Measurements from ENCODE around the gene SPZ1. TPM values are rescaled to one million over a fixed set of nuclear protein-coding genes. Genes with fewer than 3 reads are reported as not detected.
A peak's percentile ranks its signal among the peaks of the same experiment; 100 is the strongest.
"Not testable (repeated sequence)": the region's sequence is repeated elsewhere in the genome, so short reads cannot be mapped to it uniquely, and the experiment has no call there.

Gene SPZ1
- not detected for total RNA-seq

- Histone ChIP-seq H3K4me3 (no peak within 1 kb of the TSS), H3K4me1 (no peaks in the 10 kb centered on the region), H3K9me3 (no peaks in the 10 kb centered on the region), H3K36me3 (no peaks in the 10 kb centered on the region), H3K27ac (no peak within 1 kb of the TSS), H3K27me3 (no peaks in the 10 kb centered on the region)
- WGBS, 2 donors (ENCODE audit: low coverage in 1 of 2) = 56 to 100% methylated on average over 1 to 2 of the region's 2 CpGs
- in situ Hi-C loops (cut with MboI; ENCODE audit: low pct_ligation_motif_present in 1 of 4, low pct_unique_long_range_greater_than_20kb in 1 of 4, low sequenced_read_pairs in 3 of 4) (no loop called here), intact Hi-C loops (cut with DNase I; ENCODE audit: low total_unique reads) (no loop called here)
- DNase-seq = no peak
- TF ChIP-seq CTCF (IDR thresholded peaks at IDR 0.05) (no peak), POLR2AphosphoS5 (IDR thresholded peaks at IDR 0.05) (no peak), POLR2A (IDR thresholded peaks at IDR 0.05) (no peak), EP300 (IDR thresholded peaks at IDR 0.05; ENCODE audit: low read depth) (no peak)
These were observed at the start of gene SPZ1 for GRCh38 chr5:80319702-80320101. SPZ1 (plus strand) TSS chr5:80320002; CDS start chr5:80320216, 214 bp downstream.

- H3K36me3 ChIP-seq; H3K27me3 ChIP-seq; in situ Hi-C loops (cut with MboI; ENCODE audit: low pct_ligation_motif_present in 1 of 4, low pct_unique_long_range_greater_than_20kb in 1 of 4, low sequenced_read_pairs in 3 of 4); H3K4me3 ChIP-seq; H3K27ac ChIP-seq; DNase-seq; H3K9me3 ChIP-seq: not testable (repeated sequence)
- intact Hi-C loops (cut with DNase I; ENCODE audit: low total_unique reads) = loop anchor here (10.0 kb wide), 1 partner anchor 176 kb away; no protein-coding TSS in a partner anchor
- WGBS, 2 donors (ENCODE audit: low coverage in 1 of 2) = 84 to 92% methylated on average over 2 of the region's 2 CpGs
- H3K4me1 ChIP-seq = peaks cover 0 to 11% (median 5%) of the 10 kb centered on the region in 4 donors
These were observed 49.3 kb upstream of the SPZ1 start for GRCh38 chr5:80270543-80270942.

- intact Hi-C loops (cut with DNase I; ENCODE audit: low total_unique reads) = loop anchor here (10.0 kb wide), 1 partner anchor 181 kb away; no protein-coding TSS in a partner anchor
- TF ChIP-seq EP300 (IDR thresholded peaks at IDR 0.05; ENCODE audit: low read depth) (no peak), CTCF (IDR thresholded peaks at IDR 0.05) (peak in 4 of 5 experiments; percentile 21 to 44 (median 24))
- Histone ChIP-seq H3K27ac (no peak overlapping the region), H3K36me3 (no peaks in the 10 kb centered on the region), H3K4me1 (peaks cover 0 to 2% (median 0%) of the 10 kb centered on the region in 4 donors), H3K27me3 (no peaks in the 10 kb centered on the region), H3K9me3 (no peaks in the 10 kb centered on the region), H3K4me3 (no peak overlapping the region)
- no peak for DNase-seq
- in situ Hi-C loops (cut with MboI; ENCODE audit: low pct_ligation_motif_present in 1 of 4, low pct_unique_long_range_greater_than_20kb in 1 of 4, low sequenced_read_pairs in 3 of 4) = no loop called here
- 75 to 100% methylated on average over 2 of the region's 2 CpGs for WGBS, 2 donors (ENCODE audit: low coverage in 1 of 2)
These were observed 44.5 kb upstream of the SPZ1 start for GRCh38 chr5:80275347-80275746.

GRCh38 chr5:80276186-80276585 lies 43.6 kb upstream of the SPZ1 start:
- TF ChIP-seq EP300 (IDR thresholded peaks at IDR 0.05; ENCODE audit: low read depth) (no peak), POLR2AphosphoS5 (IDR thresholded peaks at IDR 0.05) (no peak), POLR2A (IDR thresholded peaks at IDR 0.05) (no peak), CTCF (IDR thresholded peaks at IDR 0.05) (no peak)
- intact Hi-C loops (cut with DNase I; ENCODE audit: low total_unique reads) = loop anchor here (10.0 kb wide), 1 partner anchor 181 kb away; no protein-coding TSS in a partner anchor

GRCh38 chr5:80277191-80277590 lies 42.6 kb upstream of the SPZ1 start:
- intact Hi-C loops (cut with DNase I; ENCODE audit: low total_unique reads) (loop anchor here (10.0 kb wide), 1 partner anchor 182 kb away; no protein-coding TSS in a partner anchor), in situ Hi-C loops (cut with MboI; ENCODE audit: low pct_ligation_motif_present in 1 of 4, low pct_unique_long_range_greater_than_20kb in 1 of 4, low sequenced_read_pairs in 3 of 4) (no loop called here)
- Histone ChIP-seq H3K4me3 (no peak overlapping the region), H3K9me3 (no peaks in the 10 kb centered on the region), H3K36me3 (no peaks in the 10 kb centered on the region), H3K4me1 (peaks cover 0 to 2% (median 0%) of the 10 kb centered on the region in 4 donors), H3K27me3 (no peaks in the 10 kb centered on the region), H3K27ac (no peak overlapping the region)
- DNase-seq = no peak
- TF ChIP-seq EP300 (IDR thresholded peaks at IDR 0.05; ENCODE audit: low read depth) = no peak
- TF ChIP-seq POLR2AphosphoS5 (IDR thresholded peaks at IDR 0.05) = no peak
- TF ChIP-seq POLR2A (IDR thresholded peaks at IDR 0.05) = no peak
- no peak for TF ChIP-seq CTCF (IDR thresholded peaks at IDR 0.05)
- WGBS, 2 donors (ENCODE audit: low coverage in 1 of 2) = 56 to 69% methylated on average over 2 of the region's 2 CpGs

More at GRCh38 chr5:80276186-80276585, 43.6 kb upstream of the SPZ1 start:
- H3K27me3 ChIP-seq = no peaks in the 10 kb centered on the region
- H3K9me3 ChIP-seq = no peaks in the 10 kb centered on the region
- no peak for DNase-seq
- peaks cover 0 to 2% (median 0%) of the 10 kb centered on the region in 4 donors for H3K4me1 ChIP-seq
- in situ Hi-C loops (cut with MboI; ENCODE audit: low pct_ligation_motif_present in 1 of 4, low pct_unique_long_range_greater_than_20kb in 1 of 4, low sequenced_read_pairs in 3 of 4) = no loop called here
- no peaks in the 10 kb centered on the region for H3K36me3 ChIP-seq
- H3K4me3 ChIP-seq = no peak overlapping the region
- no peak overlapping the region for H3K27ac ChIP-seq
